Measurements from ENCODE around the gene BRWD1.

DNA sequence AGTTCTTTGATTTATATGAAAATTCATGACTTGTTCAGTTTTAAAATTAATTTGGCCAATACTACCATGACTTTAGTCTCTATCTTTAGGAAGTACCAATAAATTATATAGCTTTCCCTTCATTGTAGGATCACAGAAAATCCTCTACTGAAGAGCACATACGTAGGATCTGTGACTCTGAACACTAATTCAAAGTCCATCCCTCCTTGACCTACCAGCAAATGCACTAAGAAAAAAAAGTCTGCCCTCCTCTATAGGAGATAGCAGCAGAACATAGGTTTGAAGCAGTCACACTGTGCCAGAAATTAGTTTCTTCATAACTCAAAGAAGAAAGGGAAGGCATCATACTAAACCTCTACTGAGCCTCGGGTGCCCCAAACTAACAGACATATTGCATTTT lies 16.5 kb downstream of the BRWD1 start:
- TF ChIP-seq, protein P1, sequence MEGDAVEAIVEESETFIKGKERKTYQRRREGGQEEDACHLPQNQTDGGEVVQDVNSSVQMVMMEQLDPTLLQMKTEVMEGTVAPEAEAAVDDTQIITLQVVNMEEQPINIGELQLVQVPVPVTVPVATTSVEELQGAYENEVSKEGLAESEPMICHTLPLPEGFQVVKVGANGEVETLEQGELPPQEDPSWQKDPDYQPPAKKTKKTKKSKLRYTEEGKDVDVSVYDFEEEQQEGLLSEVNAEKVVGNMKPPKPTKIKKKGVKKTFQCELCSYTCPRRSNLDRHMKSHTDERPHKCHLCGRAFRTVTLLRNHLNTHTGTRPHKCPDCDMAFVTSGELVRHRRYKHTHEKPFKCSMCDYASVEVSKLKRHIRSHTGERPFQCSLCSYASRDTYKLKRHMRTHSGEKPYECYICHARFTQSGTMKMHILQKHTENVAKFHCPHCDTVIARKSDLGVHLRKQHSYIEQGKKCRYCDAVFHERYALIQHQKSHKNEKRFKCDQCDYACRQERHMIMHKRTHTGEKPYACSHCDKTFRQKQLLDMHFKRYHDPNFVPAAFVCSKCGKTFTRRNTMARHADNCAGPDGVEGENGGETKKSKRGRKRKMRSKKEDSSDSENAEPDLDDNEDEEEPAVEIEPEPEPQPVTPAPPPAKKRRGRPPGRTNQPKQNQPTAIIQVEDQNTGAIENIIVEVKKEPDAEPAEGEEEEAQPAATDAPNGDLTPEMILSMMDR (IDR thresholded peaks at IDR 0.05; ENCODE audit: control extremely low read depth in 1 of 3, insufficient read depth in 1 of 3, low read depth in 1 of 3, low read length in 3 of 3), result no peak
- TF ChIP-seq POLR2A (IDR thresholded peaks at IDR 0.05; ENCODE audit: control extremely low read depth in 1 of 2, low read depth in 2 of 2, low read length in 2 of 2), result no peak
- no peak for TF ChIP-seq YY1 (IDR thresholded peaks at IDR 0.05; ENCODE audit: low read depth, low read length)
- no peak for TF ChIP-seq JUN (IDR thresholded peaks at IDR 0.05; ENCODE audit: low read depth, low read length)
- no peak for TF ChIP-seq EZH2 (IDR thresholded peaks at IDR 0.05; ENCODE audit: low read depth, low read length, severe bottlenecking)
- no peak for TF ChIP-seq GABPA (IDR thresholded peaks at IDR 0.05; ENCODE audit: borderline replicate concordance, insufficient read depth, low read length)
- TF ChIP-seq RFX5 (IDR thresholded peaks at IDR 0.05; ENCODE audit: borderline replicate concordance, low read depth, low read length), result no peak
- TF ChIP-seq CREB1 (IDR thresholded peaks at IDR 0.05), result no peak
- TF ChIP-seq POLR2AphosphoS5 (IDR thresholded peaks at IDR 0.05; ENCODE audit: low read depth, low read length), result no peak
- no peak for TF ChIP-seq TAF1 (IDR thresholded peaks at IDR 0.05; ENCODE audit: low read depth, low read length)
- no peak for TF ChIP-seq FOSL1 (IDR thresholded peaks at IDR 0.05; ENCODE audit: insufficient read depth, low read depth, low read length)
- TF ChIP-seq TBP (IDR thresholded peaks at IDR 0.05; ENCODE audit: low read depth, low read length), result no peak

All from H1 (cell line).